ENCODE data around the gene ZIK1. TPM values are rescaled to one million over a fixed set of nuclear protein-coding genes. Genes with fewer than 3 reads are reported as not detected.
A peak's percentile ranks its signal among the peaks of the same experiment; 100 is the strongest.

ZIK1 gene
- total and polyA plus RNA-seq, 9 of the 15 experiments (the other 6 are each of a cell fraction or from before 2014, with no cell fraction given) = 0.03 to 0.42 (median 0.15) TPM; not detected in 1

- peak; percentile 68 for TF ChIP-seq L3MBTL2 (IDR thresholded peaks at IDR 0.05)
- TF ChIP-seq POLR2A (conservative IDR thresholded peaks at IDR 0.05) = peak; percentile 67; the same call in 1 of the 2 replicates
- no peak for TF ChIP-seq SMAD4 (CRISPR knock-in tag; conservative IDR thresholded peaks at IDR 0.05)
- TF ChIP-seq, protein P1, sequence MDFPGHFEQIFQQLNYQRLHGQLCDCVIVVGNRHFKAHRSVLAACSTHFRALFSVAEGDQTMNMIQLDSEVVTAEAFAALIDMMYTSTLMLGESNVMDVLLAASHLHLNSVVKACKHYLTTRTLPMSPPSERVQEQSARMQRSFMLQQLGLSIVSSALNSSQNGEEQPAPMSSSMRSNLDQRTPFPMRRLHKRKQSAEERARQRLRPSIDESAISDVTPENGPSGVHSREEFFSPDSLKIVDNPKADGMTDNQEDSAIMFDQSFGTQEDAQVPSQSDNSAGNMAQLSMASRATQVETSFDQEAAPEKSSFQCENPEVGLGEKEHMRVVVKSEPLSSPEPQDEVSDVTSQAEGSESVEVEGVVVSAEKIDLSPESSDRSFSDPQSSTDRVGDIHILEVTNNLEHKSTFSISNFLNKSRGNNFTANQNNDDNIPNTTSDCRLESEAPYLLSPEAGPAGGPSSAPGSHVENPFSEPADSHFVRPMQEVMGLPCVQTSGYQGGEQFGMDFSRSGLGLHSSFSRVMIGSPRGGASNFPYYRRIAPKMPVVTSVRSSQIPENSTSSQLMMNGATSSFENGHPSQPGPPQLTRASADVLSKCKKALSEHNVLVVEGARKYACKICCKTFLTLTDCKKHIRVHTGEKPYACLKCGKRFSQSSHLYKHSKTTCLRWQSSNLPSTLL (IDR thresholded peaks at IDR 0.05) = peak; percentile 63; the same call in 1 of the 2 replicates
- TF ChIP-seq SRSF7 (optimal IDR thresholded peaks at IDR 0.05; ENCODE audit: low read depth, low read length) = no peak
- TF ChIP-seq SMARCC2 (IDR thresholded peaks at IDR 0.05; ENCODE audit: low read depth) = no peak
- TF ChIP-seq NRF1 (conservative IDR thresholded peaks at IDR 0.05 in 1 of 2, IDR thresholded peaks at IDR 0.05 in 1 of 2) = peak; percentile 38 to 62; a peak in 3 of 4 replicates
- peak; percentile 16 for TF ChIP-seq TAF1 (IDR thresholded peaks at IDR 0.05; ENCODE audit: control insufficient read depth, extremely low read depth, insufficient read depth, low read length, severe bottlenecking)
- peak; percentile 58; the same call in 1 of the 2 replicates for TF ChIP-seq ATF7 (IDR thresholded peaks at IDR 0.05)
- no peak for TF ChIP-seq ILK (tag; IDR thresholded peaks at IDR 0.05; ENCODE audit: borderline replicate concordance, low read depth)
- TF ChIP-seq ETV6 (IDR thresholded peaks at IDR 0.05; ENCODE audit: borderline replicate concordance in 1 of 2, low read depth in 2 of 2, low read length in 1 of 2) = no peak
- TF ChIP-seq ETV6 (CRISPR knock-in tag; IDR thresholded peaks at IDR 0.05; ENCODE audit: borderline replicate concordance) = 0 out of 2 replicates have a peak, but pooled peaks have one; percentile 16
- peak; percentile 78; the same call in 1 of the 2 replicates for TF ChIP-seq ETV5 (CRISPR knock-in tag; IDR thresholded peaks at IDR 0.05; ENCODE audit: low read depth)
- TF ChIP-seq ZHX1 (conservative IDR thresholded peaks at IDR 0.05; ENCODE audit: low read length) = no peak
- peak; percentile 52; the same call in 1 of the 2 replicates for TF ChIP-seq CXXC5 (CRISPR knock-in tag; IDR thresholded peaks at IDR 0.05)
- TF ChIP-seq ZBTB7A (IDR thresholded peaks at IDR 0.05; ENCODE audit: borderline replicate concordance, control insufficient read depth, low read depth, low read length) = no peak
- TF ChIP-seq NBN (IDR thresholded peaks at IDR 0.05; ENCODE audit: low read depth) = no peak
- TF ChIP-seq HNRNPH1 (optimal IDR thresholded peaks at IDR 0.05; ENCODE audit: low read depth, low read length) = no peak
- 0 out of 2 replicates have a peak, but pooled peaks have one; percentile 41 for TF ChIP-seq ZNF197 (CRISPR knock-in tag; IDR thresholded peaks at IDR 0.05; ENCODE audit: low read depth)
- TF ChIP-seq ZNF3 (CRISPR knock-in tag; IDR thresholded peaks at IDR 0.05) = no peak
- no peak for TF ChIP-seq ZNF253 (CRISPR knock-in tag; conservative IDR thresholded peaks at IDR 0.05)
- no peak for TF ChIP-seq RFX1 (IDR thresholded peaks at IDR 0.05)
- TF ChIP-seq NUFIP1 (IDR thresholded peaks at IDR 0.05; ENCODE audit: partially characterized antibody) = no peak
- peak; percentile 90 for TF ChIP-seq ZNF143 (CRISPR knock-in tag; IDR thresholded peaks at IDR 0.05)
- peak; percentile 40; the same call in 1 of the 2 replicates for TF ChIP-seq ESRRA (IDR thresholded peaks at IDR 0.05; ENCODE audit: borderline replicate concordance, low read depth)
Observed at GRCh38 chr19:57599761-57600383, 15.9 kb downstream of the ZIK1 start, which contains the start of gene ZNF530 (continued).

All from K562 (cell line).